ENCODE data around the gene CUBN. TPM values are rescaled to one million over a fixed set of nuclear protein-coding genes. Genes with fewer than 3 reads are reported as not detected.

The CUBN gene
- total and polyA plus RNA-seq, 12 donors, result 0.41 to 9.3 (median 1.3) TPM

DNA sequence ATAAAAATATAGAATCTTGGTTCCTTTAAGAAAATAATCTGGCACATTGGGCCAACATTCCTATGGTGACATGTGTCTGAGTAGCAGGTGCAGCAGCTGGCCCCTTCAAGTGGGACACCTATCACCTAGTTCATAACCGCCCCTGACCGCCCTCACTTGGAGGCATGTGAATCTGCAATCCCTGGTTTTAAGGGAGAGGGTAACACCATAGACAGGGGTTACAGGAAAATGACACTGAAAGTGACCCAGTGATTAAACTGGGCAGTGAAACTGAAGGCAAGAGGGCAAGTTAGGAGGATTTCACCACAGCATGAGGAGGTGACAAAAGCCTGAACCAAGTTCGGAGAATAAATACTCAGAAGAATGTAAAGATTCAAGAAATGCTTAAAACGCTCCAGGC lies 313.4 kb downstream of the CUBN start:
- peaks cover 6 to 21% of the 10 kb centered on the region in 2 donors for H3K4me1 ChIP-seq (replicated peaks in 1 of 2)
- no peak overlapping the region for H3K27ac ChIP-seq
- H3K27me3 ChIP-seq, result no peaks in the 10 kb centered on the region
- TF ChIP-seq POLR2A (IDR thresholded peaks at IDR 0.05), result no peak
- TF ChIP-seq, protein P1, sequence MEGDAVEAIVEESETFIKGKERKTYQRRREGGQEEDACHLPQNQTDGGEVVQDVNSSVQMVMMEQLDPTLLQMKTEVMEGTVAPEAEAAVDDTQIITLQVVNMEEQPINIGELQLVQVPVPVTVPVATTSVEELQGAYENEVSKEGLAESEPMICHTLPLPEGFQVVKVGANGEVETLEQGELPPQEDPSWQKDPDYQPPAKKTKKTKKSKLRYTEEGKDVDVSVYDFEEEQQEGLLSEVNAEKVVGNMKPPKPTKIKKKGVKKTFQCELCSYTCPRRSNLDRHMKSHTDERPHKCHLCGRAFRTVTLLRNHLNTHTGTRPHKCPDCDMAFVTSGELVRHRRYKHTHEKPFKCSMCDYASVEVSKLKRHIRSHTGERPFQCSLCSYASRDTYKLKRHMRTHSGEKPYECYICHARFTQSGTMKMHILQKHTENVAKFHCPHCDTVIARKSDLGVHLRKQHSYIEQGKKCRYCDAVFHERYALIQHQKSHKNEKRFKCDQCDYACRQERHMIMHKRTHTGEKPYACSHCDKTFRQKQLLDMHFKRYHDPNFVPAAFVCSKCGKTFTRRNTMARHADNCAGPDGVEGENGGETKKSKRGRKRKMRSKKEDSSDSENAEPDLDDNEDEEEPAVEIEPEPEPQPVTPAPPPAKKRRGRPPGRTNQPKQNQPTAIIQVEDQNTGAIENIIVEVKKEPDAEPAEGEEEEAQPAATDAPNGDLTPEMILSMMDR (IDR thresholded peaks at IDR 0.05), result no peak
- peak overlapping the region in 1 of 4 donors; percentile 92 for H3K4me3 ChIP-seq
- no peak for DNase-seq
- H3K9me3 ChIP-seq (replicated peaks in 1 of 3), result no peaks in the 10 kb centered on the region
- whole genome bisulfite sequencing, 4 donors, result 76 to 82% (median 77%) methylated on average over 4 of the region's 4 CpGs
- intact Hi-C loops (cut with DNase I), result no loop called here
- no peaks in the 10 kb centered on the region for H3K36me3 ChIP-seq (replicated peaks in 1 of 2)

DNA sequence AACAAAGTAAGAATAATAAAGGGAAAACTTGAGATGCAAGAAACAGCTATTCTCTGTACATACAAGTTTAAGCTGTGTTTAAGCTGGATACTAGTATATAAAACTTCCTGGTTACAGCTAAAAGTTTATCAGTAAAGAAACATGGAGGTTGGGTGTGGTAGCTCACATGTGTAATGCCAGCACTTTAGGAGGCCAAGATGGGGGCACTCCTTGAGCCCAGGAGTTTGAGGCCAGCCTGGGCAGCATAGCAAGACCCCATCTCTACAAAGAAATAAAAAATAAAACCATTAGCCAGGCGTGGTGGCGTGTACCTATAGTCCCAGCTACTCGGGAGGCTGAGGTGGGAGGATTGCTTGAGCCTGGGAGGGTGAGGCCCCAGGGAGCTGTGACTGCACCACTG lies 315.6 kb downstream of the CUBN start:
- H3K27ac ChIP-seq, result no peak overlapping the region
- 89 to 98% (median 96%) methylated on average over 3 of the region's 3 CpGs for WGBS, 4 donors
- peaks cover 6 to 21% of the 10 kb centered on the region in 2 donors for H3K4me1 ChIP-seq (replicated peaks in 1 of 2)
- no peak for DNase-seq
- H3K36me3 ChIP-seq (replicated peaks in 1 of 2), result no peaks in the 10 kb centered on the region
- H3K9me3 ChIP-seq (replicated peaks in 1 of 3), result no peaks in the 10 kb centered on the region
- no peak overlapping the region for H3K4me3 ChIP-seq
- intact Hi-C loops (cut with DNase I), result no loop called here
- TF ChIP-seq, protein P1 (IDR thresholded peaks at IDR 0.05), result no peak
- TF ChIP-seq POLR2A (IDR thresholded peaks at IDR 0.05), result no peak
- no peaks in the 10 kb centered on the region for H3K27me3 ChIP-seq

DNA sequence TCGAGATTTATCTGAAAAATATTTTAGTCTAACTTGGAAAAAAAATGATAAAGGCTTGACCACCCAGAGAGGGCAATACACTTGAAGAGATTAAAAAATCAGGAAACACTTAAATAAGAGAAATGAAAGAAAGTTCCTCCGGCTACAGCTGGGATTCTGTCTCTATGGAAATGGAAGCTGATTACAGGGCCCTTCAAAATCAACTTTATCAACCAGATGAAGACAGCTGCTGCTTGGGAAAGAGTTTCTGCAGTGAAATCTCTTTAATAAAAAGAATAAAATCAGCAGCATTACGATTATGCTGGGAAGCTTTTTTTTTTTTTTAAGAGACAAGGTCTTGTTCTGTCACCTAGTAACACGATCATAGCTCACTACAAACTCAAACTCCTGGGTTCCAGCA lies 316.9 kb downstream of the CUBN start:
- TF ChIP-seq POLR2A (IDR thresholded peaks at IDR 0.05), result no peak
- TF ChIP-seq, protein P1 (IDR thresholded peaks at IDR 0.05), result no peak
- no peaks in the 10 kb centered on the region for H3K27me3 ChIP-seq
- no peak overlapping the region for H3K27ac ChIP-seq
- intact Hi-C loops (cut with DNase I), result no loop called here
- no peaks in the 10 kb centered on the region for H3K9me3 ChIP-seq (replicated peaks in 1 of 3)
- peaks cover 6 to 18% of the 10 kb centered on the region in 2 donors for H3K4me1 ChIP-seq (replicated peaks in 1 of 2)
- no peaks in the 10 kb centered on the region for H3K36me3 ChIP-seq (replicated peaks in 1 of 2)
- no peak for DNase-seq
- H3K4me3 ChIP-seq, result no peak overlapping the region
- WGBS, 4 donors, result 71 to 74% (median 72%) methylated on average over 4 of the region's 4 CpGs

DNA sequence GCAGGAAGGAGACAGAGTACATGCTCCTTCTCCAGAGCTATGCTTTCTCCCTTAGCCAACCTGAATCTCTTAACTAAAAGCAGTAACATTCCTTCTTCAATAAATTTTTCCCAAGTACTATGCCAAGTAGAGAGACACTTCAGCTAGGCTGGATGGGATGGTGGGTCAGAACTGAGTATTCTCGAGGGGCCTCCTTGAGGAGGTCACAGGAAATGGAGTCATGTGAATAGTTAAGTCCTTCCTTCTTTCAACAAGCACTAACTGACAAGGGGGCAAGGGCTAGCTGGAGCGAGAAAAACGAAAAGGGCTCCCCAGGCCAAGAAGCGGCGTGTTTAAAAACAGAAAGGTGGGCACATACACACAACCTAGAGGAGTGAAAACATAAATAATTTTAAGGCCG lies 317.8 kb downstream of the CUBN start:
- WGBS, 4 donors, result 81 to 88% (median 83%) methylated on average over 6 of the region's 6 CpGs
- Histone ChIP-seq H3K36me3 (replicated peaks in 1 of 2) (no peaks in the 10 kb centered on the region), H3K27ac (no peak overlapping the region), H3K9me3 (replicated peaks in 1 of 3) (no peaks in the 10 kb centered on the region), H3K4me1 (replicated peaks in 1 of 2) (peaks cover 6 to 17% of the 10 kb centered on the region in 2 donors), H3K27me3 (no peaks in the 10 kb centered on the region), H3K4me3 (no peak overlapping the region)
- intact Hi-C loops (cut with DNase I), result no loop called here
- no peak for DNase-seq
- no peak for TF ChIP-seq POLR2A (IDR thresholded peaks at IDR 0.05)
- TF ChIP-seq, protein P1 (IDR thresholded peaks at IDR 0.05), result no peak
